Effector memory CD4-positive, alpha-beta T cell (primary cell): ENCODE measurements around the gene ZNF296.
"Not testable (repeated sequence)": the region's sequence is repeated elsewhere in the genome, so short reads cannot be mapped to it uniquely, and the experiment has no call there.

ENCODE experiments used
- DNase-seq, 3 donors: peaks; one replicate each; pipeline ENCODE4 v3.0.0-alpha.2; 2020
- H3K27ac ChIP-seq: 2 replicates; pipeline ENCODE4 v1.7.0; 2013; ENCODE audit warnings: mild to moderate bottlenecking, low read length, moderate library complexity; ENCODE audit not compliant: insufficient read depth, poor library complexity, severe bottlenecking
- H3K27me3 ChIP-seq: replicated peaks from 2 replicates; pipeline ENCODE4 v1.7.0; 2013; ENCODE audit warnings: mild to moderate bottlenecking, low read length; ENCODE audit not compliant: insufficient read depth, control insufficient read depth, poor library complexity, severe bottlenecking
- H3K36me3 ChIP-seq: 2 replicates; pipeline ENCODE4 v1.7.0; 2013; ENCODE audit warnings: mild to moderate bottlenecking, low read length, moderate library complexity; ENCODE audit not compliant: control insufficient read depth, insufficient read depth
- H3K4me1 ChIP-seq: 2 replicates; pipeline ENCODE4 v1.7.0; 2013; ENCODE audit warnings: low read length, mild to moderate bottlenecking; ENCODE audit not compliant: control insufficient read depth, insufficient read depth, poor library complexity, severe bottlenecking
- H3K4me3 ChIP-seq: 2 replicates; pipeline ENCODE4 v1.7.0; 2013; ENCODE audit warnings: low read length, low read depth, mild to moderate bottlenecking; ENCODE audit not compliant: insufficient read depth, poor library complexity, severe bottlenecking
- H3K9me3 ChIP-seq: 2 replicates; pipeline ENCODE4 v1.7.0; 2013; ENCODE audit warnings: mild to moderate bottlenecking, low read length, moderate library complexity; ENCODE audit not compliant: control insufficient read depth
- total RNA-seq, 3 donors: gene quantifications; one replicate each; lab custom pipeline; 2026; lab: John Stamatoyannopoulos, UW

ZNF296 gene
- 2.2 to 6.6 (median 5.4) reads per million in 3 donors for total RNA-seq

DNA sequence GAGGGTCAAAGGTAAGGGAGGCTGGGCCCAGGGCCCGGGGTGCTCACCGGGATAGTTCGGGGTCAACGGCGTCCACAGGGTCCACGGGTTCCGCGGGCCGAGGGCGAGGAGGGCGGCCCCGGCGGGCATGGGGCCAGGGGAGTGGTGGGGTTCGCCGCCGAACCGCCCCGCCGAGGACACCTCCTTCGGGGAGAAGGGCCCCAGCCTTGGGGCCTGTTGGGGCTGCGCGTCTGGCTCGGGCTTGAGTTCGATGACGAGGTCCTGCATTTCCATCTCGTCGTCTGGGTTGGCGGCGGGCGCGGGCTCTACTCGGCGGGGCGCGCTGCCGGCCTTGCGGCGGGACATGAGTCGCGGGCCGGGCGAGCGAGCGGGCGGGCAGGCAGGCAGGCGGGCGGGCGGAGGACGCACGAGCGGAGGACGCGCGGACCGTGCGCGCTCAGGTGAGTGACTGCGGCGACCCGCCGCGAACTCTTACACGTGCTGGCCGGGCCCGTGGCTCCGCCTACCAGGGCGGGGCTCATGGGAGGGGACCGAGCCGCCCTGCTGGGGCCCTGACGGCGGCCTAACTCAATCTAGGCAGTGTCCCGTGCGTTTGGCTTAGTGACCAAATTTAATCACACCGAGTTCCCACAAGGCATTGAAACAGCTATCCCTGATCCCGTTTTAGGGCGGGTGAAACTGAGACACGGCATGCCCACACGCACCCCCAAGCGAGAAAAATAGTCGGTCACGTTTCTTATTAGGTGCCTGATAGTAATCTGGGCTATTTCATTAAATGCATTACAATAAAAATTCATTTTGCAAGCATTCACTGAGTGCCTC, at the start of gene ZNF296:
ZNF296 (minus strand) TSS at position 450 of the 822 bp plus-strand sequence; CDS start at position 345, 105 bp downstream.
- DNase-seq, result peak; percentile 64 to 73 (median 67)

DNA sequence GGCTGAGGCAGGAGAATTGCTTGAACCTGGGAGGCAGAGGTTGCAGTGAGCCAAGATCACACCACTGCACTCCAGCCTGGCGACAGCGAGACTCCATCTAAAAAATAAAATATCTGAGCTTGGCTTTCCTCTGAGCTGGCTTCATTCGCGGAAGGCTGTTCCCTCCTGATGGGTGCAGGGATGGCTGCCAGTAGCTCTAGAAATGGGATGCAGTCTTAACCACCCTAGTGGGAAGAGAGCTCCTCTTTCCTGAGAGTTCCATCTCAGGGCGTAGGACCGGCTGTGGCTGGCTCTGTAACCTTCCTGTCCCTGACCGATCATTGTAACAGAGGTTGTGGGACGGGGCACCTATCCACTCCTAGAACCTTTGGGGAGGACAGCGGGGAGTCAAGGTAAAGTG, 49.1 kb upstream of the ZNF296 start:
- Histone ChIP-seq H3K27ac (no peak overlapping the region), H3K4me1 (peaks cover 4% of the 10 kb centered on the region), H3K9me3 (no peaks in the 10 kb centered on the region), H3K27me3 (no peaks in the 10 kb centered on the region), H3K4me3 (no peak overlapping the region), H3K36me3 (no peaks in the 10 kb centered on the region)
- DNase-seq, result no peak

More for the DNA sequence above, at the start of gene ZNF296:
- Histone ChIP-seq H3K4me3 (peak within 1 kb of the TSS; percentile 57), H3K36me3 (peaks cover 8% of the 10 kb centered on the region), H3K27me3 (no peaks in the 10 kb centered on the region), H3K9me3 (no peaks in the 10 kb centered on the region), H3K27ac (peak within 1 kb of the TSS; percentile 51), H3K4me1 (peaks cover 36% of the 10 kb centered on the region)

- Histone ChIP-seq H3K27ac (no peak overlapping the region), H3K36me3 (no peaks in the 10 kb centered on the region), H3K4me1 (peaks cover 4% of the 10 kb centered on the region), H3K27me3 (no peaks in the 10 kb centered on the region), H3K9me3 (no peaks in the 10 kb centered on the region), H3K4me3 (no peak overlapping the region)
- DNase-seq, result no peak
Measured at GRCh38 chr19:45124021-45124420, 47.7 kb upstream of the ZNF296 start.

DNA sequence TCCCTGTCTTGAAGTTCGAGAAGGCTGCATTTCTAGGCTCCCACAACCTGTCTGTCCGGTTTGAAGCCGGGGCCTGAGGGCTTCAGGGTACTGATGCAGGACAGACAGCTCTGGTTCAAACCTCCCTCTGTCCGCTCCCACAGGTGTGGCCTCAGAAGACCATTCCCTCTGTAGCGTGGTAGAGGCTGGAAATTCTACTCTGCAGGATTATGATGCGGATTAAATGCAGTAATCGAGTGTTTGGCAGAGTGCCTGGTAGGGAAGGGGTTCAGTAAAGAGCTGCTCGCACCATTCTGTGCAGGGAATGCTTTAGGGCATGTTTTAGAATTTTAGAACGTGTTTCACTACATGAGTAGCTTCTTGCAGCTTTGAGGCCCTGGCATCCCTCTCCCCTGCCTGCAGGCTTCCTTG, 47.2 kb upstream of the ZNF296 start:
- H3K4me3 ChIP-seq, result no peak overlapping the region
- no peaks in the 10 kb centered on the region for H3K36me3 ChIP-seq
- H3K27ac ChIP-seq, result no peak overlapping the region
- H3K9me3 ChIP-seq, result no peaks in the 10 kb centered on the region
- no peaks in the 10 kb centered on the region for H3K27me3 ChIP-seq
- peaks cover 4% of the 10 kb centered on the region for H3K4me1 ChIP-seq
- no peak for DNase-seq

DNA sequence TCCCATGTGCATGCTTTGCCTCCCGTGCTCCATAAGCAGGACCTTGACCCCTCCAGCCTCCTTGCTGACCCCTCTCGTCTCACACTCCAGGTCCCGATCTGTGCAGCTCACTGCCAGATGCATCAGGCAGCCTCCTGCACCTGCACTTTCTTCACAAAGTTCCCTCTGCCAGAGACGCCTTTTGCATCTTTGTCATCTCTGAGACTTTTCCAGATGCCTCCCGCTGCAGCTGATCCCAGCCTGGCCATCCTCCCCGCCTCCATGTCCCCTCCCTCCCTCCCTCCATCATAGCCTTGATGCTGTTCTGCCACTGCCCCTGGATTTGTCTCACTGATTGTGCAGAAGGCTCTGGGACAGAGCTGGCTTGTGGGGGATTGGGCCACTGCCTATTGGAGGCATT, 46.6 kb upstream of the ZNF296 start:
- no peaks in the 10 kb centered on the region for H3K27me3 ChIP-seq

DNA sequence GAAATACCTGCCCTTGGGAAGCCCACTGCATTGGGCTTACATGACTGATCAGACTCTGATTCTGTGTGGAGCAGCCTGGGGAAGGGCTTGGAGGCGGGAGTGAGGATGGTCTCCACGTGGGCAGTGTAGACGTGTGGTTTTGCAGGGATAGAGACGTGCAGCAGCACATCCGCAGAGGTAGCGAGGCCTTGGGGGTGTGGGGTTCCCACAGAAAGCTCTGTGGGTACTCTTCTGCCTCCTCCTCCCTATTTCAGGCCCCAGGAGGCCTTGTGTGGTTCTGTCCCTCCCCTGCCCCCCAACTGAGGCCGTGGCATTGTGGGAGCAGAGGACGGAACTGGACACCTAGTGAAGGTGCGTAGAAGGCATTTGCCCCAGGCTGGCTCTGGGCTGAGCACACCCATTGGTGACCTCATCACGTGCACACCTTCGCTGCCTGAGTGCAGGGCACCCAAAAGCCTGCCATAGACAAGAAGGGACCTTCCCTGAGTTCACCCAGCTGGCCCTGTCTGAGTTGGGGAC, 45.6 kb upstream of the ZNF296 start:
- Histone ChIP-seq H3K4me3 (no peak overlapping the region), H3K4me1 (peaks cover 12% of the 10 kb centered on the region), H3K9me3 (no peaks in the 10 kb centered on the region), H3K27ac (no peak overlapping the region), H3K27me3 (no peaks in the 10 kb centered on the region), H3K36me3 (no peaks in the 10 kb centered on the region)
- no peak for DNase-seq

More for the DNA sequence above, 46.6 kb upstream of the ZNF296 start:
- Histone ChIP-seq H3K9me3 (no peaks in the 10 kb centered on the region), H3K36me3 (no peaks in the 10 kb centered on the region), H3K4me1 (peaks cover 4% of the 10 kb centered on the region), H3K27ac (no peak overlapping the region), H3K4me3 (no peak overlapping the region)
- DNase-seq, result no peak

DNA sequence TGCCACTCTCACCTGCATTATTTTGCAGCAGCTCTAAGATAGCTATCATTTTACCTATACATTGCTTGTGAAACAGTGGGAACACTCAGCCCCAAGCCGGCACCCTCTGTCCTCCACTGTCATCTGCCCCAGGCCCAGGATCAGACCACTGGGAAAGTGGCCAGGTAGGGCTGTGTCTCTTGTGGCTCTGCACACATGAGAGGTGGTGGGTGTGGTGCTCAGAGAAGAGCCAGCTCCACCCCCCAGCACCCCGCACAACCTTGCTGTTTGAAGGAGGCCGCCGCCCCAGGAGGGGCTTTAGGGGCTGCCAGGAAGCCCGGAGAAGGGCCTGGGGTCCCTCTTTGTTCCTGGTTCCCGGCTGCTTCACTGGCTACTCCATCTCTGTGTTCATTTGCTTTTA, 43.3 kb upstream of the ZNF296 start:
- H3K4me1 ChIP-seq, result peaks cover 16% of the 10 kb centered on the region
- H3K27me3 ChIP-seq, result no peaks in the 10 kb centered on the region
- no peak overlapping the region for H3K27ac ChIP-seq
- H3K4me3 ChIP-seq, result no peak overlapping the region
- DNase-seq, result no peak
- no peaks in the 10 kb centered on the region for H3K36me3 ChIP-seq
- H3K9me3 ChIP-seq, result no peaks in the 10 kb centered on the region

DNA sequence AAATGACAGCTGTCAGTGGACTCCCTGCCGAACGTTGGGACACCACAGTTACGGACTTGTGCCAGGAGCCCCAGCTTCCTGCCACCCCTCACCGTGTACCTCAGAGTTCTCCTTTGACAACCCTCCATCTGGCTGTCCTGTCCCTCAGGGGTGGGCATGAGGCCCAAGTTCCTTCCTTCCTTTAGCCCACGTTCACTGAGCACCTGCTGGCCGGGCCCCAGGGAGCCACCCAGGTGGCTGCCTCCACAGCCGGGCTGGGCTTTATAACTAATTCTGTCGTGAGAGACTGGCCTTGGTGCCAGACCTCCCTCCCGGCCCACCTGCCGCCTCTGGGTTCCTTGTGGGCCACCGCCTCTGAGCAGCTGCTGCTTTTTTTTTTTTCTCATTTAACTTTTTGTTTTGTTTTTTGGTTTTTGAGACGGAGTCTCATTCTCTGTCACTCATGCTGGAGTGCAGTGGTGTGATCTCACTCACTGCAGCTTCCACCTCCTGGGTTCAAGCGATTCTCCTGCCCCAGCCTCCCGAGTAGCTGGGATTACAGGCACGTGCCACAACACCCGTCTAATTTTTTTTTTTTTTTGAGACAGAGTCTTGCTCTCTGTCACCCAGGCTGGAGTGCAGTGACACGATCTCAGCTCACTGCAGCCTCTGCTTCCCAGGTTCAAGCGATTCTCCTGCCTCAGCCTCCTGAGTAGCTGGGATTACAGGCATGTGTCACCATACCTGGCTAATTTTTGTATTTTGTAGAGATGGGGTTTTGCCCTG, 42.5 kb upstream of the ZNF296 start:
- H3K27ac ChIP-seq, H3K36me3 ChIP-seq, H3K27me3 ChIP-seq, DNase-seq, H3K9me3 ChIP-seq, H3K4me3 ChIP-seq: not testable (repeated sequence)
- H3K4me1 ChIP-seq, result peaks cover 16% of the 10 kb centered on the region

- Histone ChIP-seq H3K9me3 (no peaks in the 10 kb centered on the region), H3K27ac (no peak overlapping the region)
Measured at GRCh38 chr19:45118106-45118505, 41.8 kb upstream of the ZNF296 start.

GRCh38 chr19:45117671-45118070, 41.4 kb upstream of the ZNF296 start:
- H3K9me3 ChIP-seq, result no peaks in the 10 kb centered on the region
- H3K27me3 ChIP-seq, result no peaks in the 10 kb centered on the region
- H3K4me3 ChIP-seq, result peak overlapping the region; percentile 9
- no peak overlapping the region for H3K27ac ChIP-seq
- H3K36me3 ChIP-seq, result no peaks in the 10 kb centered on the region
- no peak for DNase-seq
- H3K4me1 ChIP-seq, result peaks cover 16% of the 10 kb centered on the region

More at GRCh38 chr19:45118106-45118505, 41.8 kb upstream of the ZNF296 start:
- no peak for DNase-seq
- Histone ChIP-seq H3K27me3 (no peaks in the 10 kb centered on the region), H3K4me3 (no peak overlapping the region), H3K36me3 (no peaks in the 10 kb centered on the region), H3K4me1 (peaks cover 16% of the 10 kb centered on the region)
